ENCODE results near the gene SENP2.
"Not testable (repeated sequence)": the region's sequence is repeated elsewhere in the genome, so short reads cannot be mapped to it uniquely, and the experiment has no call there.

The SENP2 gene

GRCh38 chr3:185640308-185640707, 54.2 kb downstream of the SENP2 start:
- DNase-seq (ENCODE audit: extremely low spot score) = no peak
- CTCF ChIA-PET = interaction anchor here (1.1 kb wide), 1 partner anchor 20 kb away, joined by 4 read pairs; no protein-coding TSS in a partner anchor
- POLR2A ChIA-PET = no interaction called here
- TF ChIP-seq CTCF (IDR thresholded peaks at IDR 0.05; ENCODE audit: control extremely low read depth, extremely low read depth, low read depth, missing control alignments) = no peak

DNA sequence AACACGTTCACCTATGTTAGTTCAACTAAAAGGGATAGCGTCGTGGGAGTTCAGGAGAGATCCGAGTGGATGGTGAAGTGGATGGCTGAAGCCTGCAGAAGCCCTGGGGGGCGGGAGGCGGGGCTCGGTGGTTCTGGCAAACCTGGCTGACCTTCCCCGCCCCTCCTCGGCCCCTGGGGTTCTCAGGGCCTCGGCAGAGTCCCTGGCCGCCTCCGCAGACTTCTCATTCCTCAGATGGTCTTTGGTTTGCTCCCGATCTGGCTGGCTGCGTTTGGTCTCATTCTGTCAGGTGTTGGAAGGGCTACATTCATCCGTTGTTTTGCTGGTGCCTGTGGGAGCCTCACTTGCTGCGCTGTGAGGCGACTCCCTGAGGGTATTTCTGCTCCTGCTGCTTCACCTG, 59.1 kb downstream of the SENP2 start:
- CTCF ChIA-PET = interaction anchor here (11.9 kb wide), 1 partner anchor 16 kb away, joined by 108 read pairs; no protein-coding TSS in a partner anchor
- POLR2A ChIA-PET; DNase-seq (ENCODE audit: extremely low spot score): not testable (repeated sequence)

- CTCF ChIA-PET = interaction anchor here (0.8 to 11.9 kb wide), 3 partner anchors 15 to 123 kb away, joined by 3 to 108 read pairs (median 3); no protein-coding TSS in a partner anchor
- POLR2A ChIA-PET = interaction anchor here (0.5 kb wide), 1 partner anchor 267 kb away, joined by 5 read pairs; no protein-coding TSS in a partner anchor
- DNase-seq (ENCODE audit: extremely low spot score) = no peak
- TF ChIP-seq CTCF (IDR thresholded peaks at IDR 0.05; ENCODE audit: control extremely low read depth, extremely low read depth, low read depth, missing control alignments) = no peak
Observed at GRCh38 chr3:185645596-185646381, 59.7 kb downstream of the SENP2 start.

GRCh38 chr3:185646382-185647133, 60.5 kb downstream of the SENP2 start:
- POLR2A ChIA-PET = interaction anchor here (0.5 kb wide), 1 partner anchor 266 kb away, joined by 5 read pairs; no protein-coding TSS in a partner anchor
- CTCF ChIA-PET = interaction anchor here (0.8 to 11.9 kb wide), 3 partner anchors 14 to 123 kb away, joined by 3 to 108 read pairs (median 3); no protein-coding TSS in a partner anchor
- no peak for TF ChIP-seq CTCF (IDR thresholded peaks at IDR 0.05; ENCODE audit: control extremely low read depth, extremely low read depth, low read depth, missing control alignments)
- DNase-seq (ENCODE audit: extremely low spot score) = peak; percentile 43

DNA sequence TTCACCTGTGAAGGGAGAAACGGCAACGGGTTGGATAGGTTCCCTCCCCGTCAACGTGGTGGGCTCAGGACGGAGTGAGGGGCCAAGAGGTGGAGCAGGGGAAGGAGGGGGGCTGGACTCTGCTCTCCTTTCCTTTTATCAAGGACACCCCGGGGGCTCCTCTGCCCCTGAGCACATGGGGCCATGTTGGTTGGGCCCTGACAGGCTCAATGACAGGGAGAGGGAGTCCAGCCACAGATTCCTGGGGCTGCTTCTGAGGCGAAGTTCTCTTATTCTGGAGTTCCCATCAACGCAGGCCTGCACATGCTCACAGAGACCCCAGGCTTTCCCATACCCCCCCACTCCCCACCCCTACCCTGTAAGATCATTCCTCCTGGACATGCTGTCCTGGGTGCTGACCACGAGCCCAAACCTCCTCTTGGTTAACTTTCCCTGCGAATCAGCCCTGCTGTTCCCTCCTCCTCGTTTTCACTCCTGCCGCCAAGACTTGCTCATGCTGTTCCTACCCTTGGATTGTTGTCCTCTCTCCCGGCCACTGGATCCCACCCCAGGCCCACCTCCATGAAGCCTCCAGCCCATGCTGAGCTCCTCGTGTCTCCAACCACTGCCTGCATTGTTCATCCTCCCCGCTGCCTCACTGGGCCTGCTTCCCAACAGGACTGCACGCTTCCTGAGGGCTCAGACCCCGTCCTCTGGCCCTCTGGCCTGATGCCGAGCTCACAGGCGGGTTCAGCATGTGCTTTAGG, 61.2 kb downstream of the SENP2 start:
- CTCF ChIA-PET = interaction anchor here (2.9 to 11.9 kb wide), 2 partner anchors 14 to 121 kb away, joined by 7 to 108 read pairs; no protein-coding TSS in a partner anchor
- POLR2A ChIA-PET = no interaction called here
- no peak for TF ChIP-seq CTCF (IDR thresholded peaks at IDR 0.05; ENCODE audit: control extremely low read depth, extremely low read depth, low read depth, missing control alignments)
- no peak for DNase-seq (ENCODE audit: extremely low spot score)

DNA sequence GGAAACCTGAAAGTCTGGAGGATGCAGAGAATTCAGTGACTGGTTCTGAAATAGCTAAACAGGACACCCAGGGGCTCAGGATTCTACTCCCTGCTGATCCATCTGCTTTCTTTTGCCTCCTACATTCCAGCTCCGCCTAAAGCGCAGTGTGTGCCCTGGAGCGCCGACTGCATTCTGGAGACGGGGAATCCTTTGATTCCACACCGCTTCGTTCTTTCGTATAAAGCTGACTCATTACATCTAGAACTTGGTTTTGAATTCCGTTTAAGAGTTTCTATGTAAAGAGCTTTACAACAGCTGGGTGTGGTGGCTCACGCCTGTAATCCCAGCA, 61.8 kb downstream of the SENP2 start:
- CTCF ChIA-PET = interaction anchor here (2.9 to 11.9 kb wide), 2 partner anchors 13 to 121 kb away, joined by 7 to 108 read pairs; no protein-coding TSS in a partner anchor
- no peak for DNase-seq (ENCODE audit: extremely low spot score)
- TF ChIP-seq CTCF (IDR thresholded peaks at IDR 0.05; ENCODE audit: control extremely low read depth, extremely low read depth, low read depth, missing control alignments) = no peak
- POLR2A ChIA-PET = no interaction called here

Measured in GM10248 (cell line).